GM23248 (cell line): ENCODE results near the gene F5. TPM values are rescaled to one million over a fixed set of nuclear protein-coding genes. Genes with fewer than 3 reads are reported as not detected.
A peak's percentile ranks its signal among the peaks of the same experiment; 100 is the strongest.

ENCODE experiments used
- DNase-seq: peaks from one replicate; pipeline ENCODE4 v3.0.0-alpha.2; 2015
- H2AFZ ChIP-seq: fragments of 200-600 bp; sonication (generic); 2 replicates; pipeline ENCODE4 v1.6.1; 2016; ENCODE audit warnings: antibody characterized with exemption
- H3F3A ChIP-seq: fragments of 200-600 bp; sonication (generic); 2 replicates; pipeline ENCODE4 v1.6.1; 2016; ENCODE audit warnings: mild to moderate bottlenecking, antibody characterized with exemption, mixed run types; ENCODE audit not compliant: insufficient read depth
- H3K27ac ChIP-seq: fragments of 200-600 bp; sonication (generic); 2 replicates; pipeline ENCODE4 v1.5.1; 2016; ENCODE audit warnings: mild to moderate bottlenecking
- H3K27me3 ChIP-seq: fragments of 200-600 bp; sonication (generic); replicated peaks from 2 replicates; pipeline ENCODE4 v1.6.1; 2016; ENCODE audit warnings: mild to moderate bottlenecking; ENCODE audit not compliant: insufficient read depth
- H3K36me3 ChIP-seq: fragments of 200-600 bp; sonication (generic); 2 replicates; pipeline ENCODE4 v1.6.1; 2016; ENCODE audit warnings: low read depth, mild to moderate bottlenecking
- H3K4me1 ChIP-seq: fragments of 200-600 bp; sonication (generic); 2 replicates; pipeline ENCODE4 v1.6.1; 2016; ENCODE audit warnings: mild to moderate bottlenecking; ENCODE audit not compliant: insufficient read depth
- H3K4me2 ChIP-seq: fragments of 200-600 bp; sonication (generic); one replicate; pipeline ENCODE4 v1.6.1; 2016; ENCODE audit warnings: mild to moderate bottlenecking; ENCODE audit not compliant: unreplicated experiment
- H3K4me3 ChIP-seq: fragments of 200-600 bp; sonication (generic); 2 replicates; pipeline ENCODE4 v1.5.1; 2016; ENCODE audit warnings: mild to moderate bottlenecking
- H3K79me2 ChIP-seq: fragments of 200-600 bp; sonication (generic); 2 replicates; pipeline ENCODE4 v1.6.1; 2016; ENCODE audit warnings: mild to moderate bottlenecking; ENCODE audit not compliant: insufficient read depth
- H3K9ac ChIP-seq: fragments of 200-600 bp; sonication (generic); 2 replicates; pipeline ENCODE4 v1.6.1; 2016; ENCODE audit warnings: mild to moderate bottlenecking
- H3K9me2 ChIP-seq: fragments of 200-600 bp; sonication (generic); 2 replicates; pipeline ENCODE4 v1.6.1; 2016; ENCODE audit warnings: mixed run types, mild to moderate bottlenecking, moderate library complexity; ENCODE audit not compliant: insufficient read depth
- H3K9me3 ChIP-seq: fragments of 200-600 bp; sonication (generic); one replicate; pipeline ENCODE4 v1.6.1; 2017; ENCODE audit warnings: low read depth
- H4K20me1 ChIP-seq: fragments of 200-600 bp; sonication (generic); 2 replicates; pipeline ENCODE4 v1.6.0; 2016; ENCODE audit not compliant: insufficient read depth
- EZH2 ChIP-seq: fragments of 200-600 bp; sonication (generic); IDR thresholded peaks from 2 replicates; pipeline ENCODE4 v1.6.1; 2018; ENCODE audit warnings: antibody characterized with exemption, mild to moderate bottlenecking; ENCODE audit not compliant: insufficient read depth, poor library complexity, severe bottlenecking
- EZH2phosphoT487 ChIP-seq: fragments of 200-600 bp; sonication (generic); IDR thresholded peaks from 2 replicates; pipeline ENCODE4 v1.6.1; 2018; ENCODE audit warnings: antibody characterized with exemption, moderate library complexity, mild to moderate bottlenecking, low read depth; ENCODE audit not compliant: insufficient read depth
- WGBS, 2 experiments: methylation state at CpG; one replicate each; pipeline ENCODE4 v1.1.6; 2015 to 2017; ENCODE audit warnings: low lambda C conversion rate in 2 of 2, low coverage in 1 of 2; ENCODE audit errors: missing lambda C conversion rate in 2 of 2; 5-methylcytosine and 5-hydroxymethylcytosine counted together
- in situ Hi-C: fragments of 300-500 bp; cut with MboI; formaldehyde crosslinking; loops from 2 replicates; pipeline ENCODE4 v1.15.0; 2020
- polyA plus RNA-seq: library from polyadenylated mRNA; unstranded; fragments of >200 nt; fragmentation: Nextera tagmentation; extraction: Ambion mirVana; gene quantifications from 2 replicates; pipeline ENCODE4 v1.2.1, GENCODE V29; 2016
- total RNA-seq: library from RNA; depleted of rRNA; stranded (reverse); fragments of >200 nt; shearing (Covaris generic); gene quantifications from 2 replicates; pipeline ENCODE4 v1.2.3, GENCODE V29; 2014; rRNA removed

Gene F5
- total RNA-seq, result not detected in 2 replicates
- polyA plus RNA-seq, result not detected in 2 replicates

GRCh38 chr1:169586395-169587255, at the start of gene F5:
TSS of gene F5 (minus strand) at chr1:169586481. CDS start at chr1:169586386, 95 bp downstream.
- WGBS, 2 experiments, result 26 to 29% methylated on average over 15 of the region's 15 CpGs
- no peak within 1 kb of the TSS for H3K9ac ChIP-seq
- H4K20me1 ChIP-seq, result no peaks in the 10 kb centered on the region
- H3F3A ChIP-seq, result no peaks in the 10 kb centered on the region
- peaks cover 40% of the 10 kb centered on the region for H3K27me3 ChIP-seq
- H3K9me2 ChIP-seq, result no peaks in the 10 kb centered on the region
- no peak within 1 kb of the TSS for H3K4me2 ChIP-seq
- H3K4me3 ChIP-seq, result no peak within 1 kb of the TSS
- TF ChIP-seq EZH2phosphoT487, result no peak
- no peak for TF ChIP-seq EZH2
- H3K27ac ChIP-seq, result no peak within 1 kb of the TSS
- DNase-seq, result peak; percentile 69
- no peaks in the 10 kb centered on the region for H3K79me2 ChIP-seq
- no peak within 1 kb of the TSS for H2AFZ ChIP-seq
- in situ Hi-C loops, result no loop called here
- no peaks in the 10 kb centered on the region for H3K36me3 ChIP-seq
- no peaks in the 10 kb centered on the region for H3K4me1 ChIP-seq
- no peaks in the 10 kb centered on the region for H3K9me3 ChIP-seq

DNA sequence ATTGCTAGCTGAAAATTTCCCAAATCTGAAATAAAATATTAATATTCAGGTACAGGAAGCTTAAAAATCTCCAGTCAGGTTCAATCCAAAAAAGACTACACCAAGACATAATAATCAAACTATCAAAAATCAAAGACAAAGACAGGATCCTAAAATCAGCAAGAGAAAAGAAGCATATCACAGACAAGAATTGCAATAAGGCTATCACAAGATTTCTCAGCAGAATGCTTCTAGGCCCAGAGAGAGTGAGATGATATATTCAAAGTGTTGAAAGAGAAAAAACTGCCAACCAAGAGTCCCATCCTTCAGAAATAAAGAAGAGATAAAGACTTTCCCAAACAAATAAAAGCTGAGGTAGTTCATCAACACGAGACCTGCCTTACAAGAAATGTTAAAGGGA, 48.6 kb upstream of the F5 start:
- no peak overlapping the region for H3K4me2 ChIP-seq
- in situ Hi-C loops, result no loop called here
- no peaks in the 10 kb centered on the region for H3F3A ChIP-seq
- H3K27me3 ChIP-seq, result no peaks in the 10 kb centered on the region
- no peak overlapping the region for H3K4me3 ChIP-seq
- TF ChIP-seq EZH2phosphoT487 (no peak), EZH2 (no peak)
- H4K20me1 ChIP-seq, result no peaks in the 10 kb centered on the region
- no peaks in the 10 kb centered on the region for H3K79me2 ChIP-seq
- no peak for DNase-seq
- 9 to 42% methylated on average over 1 of the region's 1 CpG for WGBS, 2 experiments
- no peaks in the 10 kb centered on the region for H3K9me2 ChIP-seq
- no peak overlapping the region for H2AFZ ChIP-seq
- H3K9me3 ChIP-seq, result no peaks in the 10 kb centered on the region
- no peak overlapping the region for H3K27ac ChIP-seq
- no peaks in the 10 kb centered on the region for H3K36me3 ChIP-seq
- no peak overlapping the region for H3K9ac ChIP-seq
- H3K4me1 ChIP-seq, result no peaks in the 10 kb centered on the region

GRCh38 chr1:169634145-169634544, 47.9 kb upstream of the F5 start:
- Histone ChIP-seq H4K20me1 (no peaks in the 10 kb centered on the region), H3K27me3 (no peaks in the 10 kb centered on the region), H3K36me3 (no peaks in the 10 kb centered on the region), H3K4me3 (no peak overlapping the region), H3K9me2 (no peaks in the 10 kb centered on the region), H3K27ac (no peak overlapping the region), H3K79me2 (no peaks in the 10 kb centered on the region), H3K9me3 (no peaks in the 10 kb centered on the region), H3K4me1 (no peaks in the 10 kb centered on the region), H3F3A (no peaks in the 10 kb centered on the region), H2AFZ (no peak overlapping the region), H3K4me2 (no peak overlapping the region), H3K9ac (no peak overlapping the region)
- WGBS, 2 experiments, result 46 to 59% methylated on average over 1 of the region's 1 CpG
- no peak for TF ChIP-seq EZH2phosphoT487
- no peak for TF ChIP-seq EZH2
- in situ Hi-C loops, result no loop called here
- no peak for DNase-seq

DNA sequence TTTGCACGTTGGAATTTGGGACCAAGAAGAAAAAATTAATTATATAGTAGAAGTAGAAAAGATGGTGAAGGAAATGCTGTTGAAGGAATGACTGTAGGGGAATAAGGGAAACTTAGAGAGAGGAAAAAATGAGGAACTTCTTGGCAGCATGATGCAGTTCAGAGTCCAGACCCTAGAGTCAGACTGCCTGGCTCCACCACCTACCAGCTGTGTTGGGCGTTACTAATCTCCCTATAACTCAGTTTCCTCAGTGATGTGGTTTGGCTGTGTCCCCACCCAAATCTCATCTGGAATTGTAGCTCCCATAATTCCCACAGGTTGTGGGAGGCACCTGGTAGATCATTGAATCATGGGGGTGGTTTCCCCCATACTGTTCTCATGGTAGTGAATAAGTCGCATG, 45.0 kb upstream of the F5 start:
- no peak for DNase-seq
- no peak overlapping the region for H3K4me2 ChIP-seq
- in situ Hi-C loops, result no loop called here
- no peaks in the 10 kb centered on the region for H3K4me1 ChIP-seq
- H3K36me3 ChIP-seq, result no peaks in the 10 kb centered on the region
- H3K27me3 ChIP-seq, result no peaks in the 10 kb centered on the region
- H2AFZ ChIP-seq, result no peak overlapping the region
- H3K79me2 ChIP-seq, result no peaks in the 10 kb centered on the region
- H3K27ac ChIP-seq, result no peak overlapping the region
- H4K20me1 ChIP-seq, result no peaks in the 10 kb centered on the region
- TF ChIP-seq EZH2 (no peak), EZH2phosphoT487 (no peak)
- H3K9ac ChIP-seq, result no peak overlapping the region
- H3K9me2 ChIP-seq, result no peaks in the 10 kb centered on the region
- H3F3A ChIP-seq, result no peaks in the 10 kb centered on the region
- H3K9me3 ChIP-seq, result no peaks in the 10 kb centered on the region
- WGBS, 2 experiments, result 5 to 7% methylated on average over 3 of the region's 3 CpGs
- no peak overlapping the region for H3K4me3 ChIP-seq
